ENCODE measurements around the gene TOR3A.

Gene TOR3A

GRCh38 chr1:179053486-179053885, 28.4 kb upstream of the TOR3A start:
- H3K27ac ChIP-seq = no peak overlapping the region
- no peak for TF ChIP-seq CTCF (IDR thresholded peaks at IDR 0.05)
- no peak for TF ChIP-seq ZFX (IDR thresholded peaks at IDR 0.05; ENCODE audit: borderline replicate concordance)

- no peak overlapping the region for H3K27ac ChIP-seq
- no peak for TF ChIP-seq CTCF (IDR thresholded peaks at IDR 0.05)
- TF ChIP-seq ZFX (IDR thresholded peaks at IDR 0.05; ENCODE audit: borderline replicate concordance) = no peak
These were observed 25.9 kb upstream of the TOR3A start for GRCh38 chr1:179055937-179056336.

- TF ChIP-seq ZFX (IDR thresholded peaks at IDR 0.05; ENCODE audit: borderline replicate concordance) = no peak
- TF ChIP-seq CTCF (IDR thresholded peaks at IDR 0.05) = no peak
- H3K27ac ChIP-seq = no peak overlapping the region
These were observed 23.1 kb upstream of the TOR3A start for GRCh38 chr1:179058487-179059483.

GRCh38 chr1:179061360-179062282, 20.2 kb upstream of the TOR3A start:
- H3K27ac ChIP-seq = no peak overlapping the region

GRCh38 chr1:179066471-179066870, 15.4 kb upstream of the TOR3A start:
- H3K27ac ChIP-seq = no peak overlapping the region
- no peak for TF ChIP-seq CTCF (IDR thresholded peaks at IDR 0.05)
- TF ChIP-seq ZFX (IDR thresholded peaks at IDR 0.05; ENCODE audit: borderline replicate concordance) = no peak

More at GRCh38 chr1:179061360-179062282, 20.2 kb upstream of the TOR3A start:
- TF ChIP-seq ZFX (IDR thresholded peaks at IDR 0.05; ENCODE audit: borderline replicate concordance) (no peak), CTCF (IDR thresholded peaks at IDR 0.05) (no peak)

GRCh38 chr1:179077396-179077795, 4.5 kb upstream of the TOR3A start:
- TF ChIP-seq CTCF (IDR thresholded peaks at IDR 0.05) (no peak), ZFX (IDR thresholded peaks at IDR 0.05; ENCODE audit: borderline replicate concordance) (no peak)
- no peak overlapping the region for H3K27ac ChIP-seq

Data from 22Rv1 (cell line).